Measurements from ENCODE around the gene GSN.

GSN gene

DNA sequence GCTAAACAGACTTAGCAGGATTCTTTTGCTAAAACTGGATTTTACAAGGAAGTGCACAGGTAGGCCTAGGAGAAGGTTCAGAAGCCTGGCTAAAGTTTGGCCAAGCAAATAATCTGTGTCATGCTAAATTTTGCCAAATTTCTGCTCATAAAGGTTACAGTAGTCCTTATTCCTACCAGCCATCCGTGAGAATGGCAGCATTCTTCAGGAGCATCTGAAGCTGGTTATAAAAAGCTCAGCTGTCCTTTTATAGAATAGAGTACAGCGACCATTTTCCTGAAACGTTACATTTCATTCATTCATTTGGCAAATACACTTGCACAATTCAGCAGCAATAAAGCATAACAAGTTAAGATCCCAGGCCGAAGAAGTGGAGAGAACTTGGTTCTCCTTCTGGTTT lies 6.9 kb downstream of the GSN start:
- no peak for DNase-seq

DNA sequence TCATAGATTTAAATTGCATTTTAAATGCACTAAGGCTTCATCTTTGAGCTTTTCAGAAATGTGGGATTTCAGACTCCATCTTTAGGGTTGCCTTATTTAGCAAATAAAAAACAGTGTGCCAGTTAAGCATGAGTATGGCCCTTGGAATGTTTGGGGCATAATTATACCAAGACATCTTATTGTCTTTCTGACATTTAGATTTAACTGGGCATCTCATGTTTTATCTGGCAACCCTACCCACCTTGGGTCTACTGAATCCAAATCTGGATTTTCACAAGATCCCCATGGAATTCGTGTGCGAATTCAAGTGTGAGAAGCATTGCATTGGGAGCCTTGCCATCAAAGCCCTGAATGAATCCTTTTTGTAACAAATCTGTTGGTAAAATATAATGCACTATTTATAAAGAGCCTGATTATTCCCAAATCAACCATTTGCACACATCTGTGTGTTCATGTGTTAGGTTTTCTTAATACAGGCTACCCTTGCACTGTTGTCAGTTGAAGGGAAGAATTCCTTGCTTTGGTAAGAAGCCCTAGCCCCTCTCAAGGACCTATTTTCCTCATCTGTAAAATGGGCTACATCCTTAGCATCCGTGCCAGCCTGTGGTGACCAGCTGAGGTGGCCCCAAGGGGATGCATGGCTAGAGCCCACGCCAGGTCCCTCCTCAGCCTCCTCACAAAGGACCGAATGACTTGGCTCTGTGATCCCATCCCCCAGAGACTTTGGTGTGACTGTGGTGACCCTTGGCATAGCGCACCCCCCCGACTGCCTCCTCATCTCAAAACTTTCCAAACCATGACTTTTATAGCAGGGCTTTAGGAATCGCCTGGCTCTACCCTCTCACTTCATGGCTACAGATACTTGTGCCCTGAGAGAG lies 8.1 kb downstream of the GSN start:
- no peak for DNase-seq

DNA sequence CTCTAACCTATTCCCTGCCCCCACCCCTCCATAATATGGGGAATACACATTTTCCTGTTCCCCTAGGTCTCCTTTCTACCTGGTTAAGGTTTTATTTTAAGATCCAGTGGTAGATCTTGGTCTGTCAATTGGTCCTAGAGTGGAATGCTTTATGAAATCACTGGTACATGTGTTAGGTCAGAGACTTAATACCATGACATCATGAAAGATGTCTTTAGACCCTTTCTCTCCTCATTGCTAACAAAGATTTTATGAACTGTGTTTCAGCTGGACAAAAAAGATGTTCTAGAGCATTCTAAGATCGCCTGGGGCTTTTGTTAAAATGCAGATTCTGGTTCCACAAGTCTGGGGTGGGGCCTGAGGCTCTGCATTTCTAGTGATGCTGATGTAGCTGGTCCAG lies 9.1 kb downstream of the GSN start:
- DNase-seq: no peak

DNA sequence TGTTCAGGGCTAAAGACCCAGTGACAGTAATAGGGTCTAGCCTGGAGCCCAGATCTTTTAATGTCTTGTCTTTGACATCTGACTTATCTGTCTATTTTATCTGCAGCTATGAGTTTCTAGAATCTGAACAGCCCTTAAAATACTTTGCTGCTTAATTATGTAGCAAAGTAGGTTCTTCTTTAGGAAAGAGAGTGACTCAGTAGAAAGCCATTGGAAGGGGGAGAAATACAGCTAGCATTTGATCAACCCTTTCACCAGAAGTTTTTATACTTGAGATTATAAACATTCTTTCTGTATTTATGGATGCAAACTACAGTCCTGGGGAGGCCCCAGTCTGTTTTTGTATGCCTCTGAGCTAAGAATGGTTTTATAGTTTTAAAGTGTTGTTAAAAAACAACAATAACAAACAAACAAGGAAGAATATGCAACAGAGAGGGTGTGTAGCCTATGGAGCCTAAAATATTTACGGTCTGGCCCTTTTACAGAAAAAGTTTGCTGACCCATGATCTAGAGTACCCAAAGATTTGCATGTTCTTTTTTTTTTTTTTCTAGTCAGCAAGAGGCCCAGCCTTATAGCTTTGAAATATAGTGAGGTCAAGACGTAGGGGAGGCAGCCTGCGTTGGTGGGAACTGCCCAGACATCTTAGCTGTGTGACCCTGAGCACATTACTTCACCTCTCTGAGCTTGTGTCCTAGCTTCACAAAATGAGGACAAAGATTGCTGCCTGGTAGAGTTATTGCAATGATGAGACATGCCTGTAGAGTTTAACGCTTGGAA lies 9.7 kb downstream of the GSN start:
- no peak for DNase-seq

DNA sequence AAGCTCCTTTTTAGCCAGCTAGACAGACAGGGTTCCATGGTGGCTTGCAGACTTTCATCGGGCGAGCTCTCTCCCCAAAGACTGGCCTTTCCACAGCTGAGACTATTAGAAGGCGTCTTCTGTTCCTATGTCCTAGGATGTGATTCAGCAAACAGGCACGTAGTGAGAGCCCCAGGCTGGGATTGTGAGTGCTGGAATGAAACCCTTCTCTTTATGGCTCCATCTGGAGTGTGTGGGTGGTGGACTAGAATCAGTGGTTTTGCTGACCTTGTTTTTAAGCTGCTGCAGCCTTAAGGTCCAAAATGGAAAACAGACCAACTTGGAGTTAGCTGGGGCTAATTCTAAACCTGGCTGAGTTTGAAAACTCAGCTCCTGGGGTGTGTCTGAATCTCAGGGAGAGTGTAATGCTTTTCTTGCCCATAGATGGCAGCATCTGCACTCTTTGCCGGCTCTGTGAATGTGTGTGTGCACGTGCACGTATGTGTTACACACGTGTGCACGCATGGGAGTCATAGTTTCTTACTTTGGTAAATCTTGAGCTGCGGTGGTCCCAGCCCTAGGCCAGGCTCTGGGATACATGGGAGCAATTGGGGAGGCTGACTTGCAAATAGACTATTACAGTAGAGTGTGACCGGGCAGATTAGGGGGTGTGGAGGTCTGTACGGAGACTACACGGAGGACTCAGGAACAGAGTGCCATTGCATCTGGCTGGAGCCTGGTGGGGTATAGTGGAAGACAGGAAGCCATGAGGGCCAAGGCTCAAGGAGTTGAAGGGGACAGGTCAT lies 10.7 kb downstream of the GSN start:
- peak; percentile 77 for DNase-seq

DNA sequence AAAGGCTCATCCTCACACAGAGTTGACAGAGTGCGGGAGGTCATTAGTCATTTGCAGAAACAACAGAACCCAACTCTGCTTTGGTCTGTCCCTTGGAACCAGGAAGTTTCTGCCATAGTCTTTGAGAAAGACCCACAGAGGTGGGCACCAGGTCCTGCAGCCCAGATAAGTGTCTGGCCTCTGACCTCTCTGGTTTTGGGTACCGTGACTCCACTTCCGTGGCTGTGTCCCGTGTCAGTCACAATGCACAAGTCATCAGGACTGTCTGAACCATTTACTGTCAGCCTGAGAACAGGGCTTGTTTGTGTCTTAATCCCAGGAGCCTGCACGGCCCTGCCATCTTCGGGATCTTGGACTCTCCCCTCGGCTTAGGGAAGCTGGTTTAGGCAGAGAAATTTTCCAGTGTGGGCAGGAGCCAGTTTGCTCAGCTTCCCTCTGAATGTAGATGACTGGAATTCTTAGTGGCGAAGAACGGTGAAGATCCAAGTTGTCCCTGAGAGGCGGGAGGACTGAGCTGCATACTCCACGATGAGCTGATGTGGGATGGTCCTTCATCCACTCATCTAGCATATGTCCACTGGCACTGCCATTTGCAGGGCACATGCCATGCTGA lies 11.9 kb downstream of the GSN start:
- DNase-seq: no peak

DNA sequence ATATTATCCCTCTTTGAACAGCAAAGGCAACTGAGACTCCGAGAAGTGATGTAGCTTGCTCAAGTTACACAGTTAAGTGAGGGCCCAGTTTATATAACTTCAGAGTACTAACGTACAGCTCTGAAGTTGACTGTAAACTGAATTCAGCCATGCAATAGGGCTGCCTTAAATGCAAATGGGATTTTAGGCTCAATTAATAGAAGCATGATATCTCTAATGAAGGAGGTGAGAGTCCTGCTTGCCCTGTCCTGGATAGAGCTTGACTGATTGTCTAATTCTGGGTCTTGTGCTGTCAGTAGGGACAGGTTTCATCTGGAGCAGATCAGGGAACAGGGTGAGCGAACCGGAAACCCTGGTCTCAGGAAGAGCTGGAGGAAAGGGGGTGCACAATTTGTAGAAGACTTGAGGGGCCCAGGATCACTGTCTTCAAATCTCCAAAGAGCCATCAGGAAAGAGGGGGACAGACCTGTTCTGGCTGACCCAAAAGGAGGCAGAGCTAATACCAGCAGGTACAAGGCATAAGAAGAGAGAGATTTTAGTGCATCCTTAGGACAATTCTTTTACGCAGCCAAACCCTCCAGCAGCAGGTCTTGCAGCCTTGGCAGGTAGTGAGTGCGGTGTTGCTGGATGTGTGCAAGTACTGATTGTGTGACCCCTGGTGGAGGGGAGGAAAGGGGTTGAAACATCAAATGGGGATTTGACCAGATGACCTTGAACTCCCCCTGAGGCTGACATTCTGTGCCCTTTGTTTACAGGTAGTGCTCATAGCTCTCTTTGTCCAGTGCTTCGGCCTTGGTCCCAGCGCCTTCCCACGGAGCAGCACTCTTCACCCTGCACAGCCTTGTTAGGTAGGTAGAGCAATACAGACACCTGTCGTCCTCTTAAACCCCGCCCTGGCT lies 13.0 kb downstream of the GSN start:
- no peak for DNase-seq

DNA sequence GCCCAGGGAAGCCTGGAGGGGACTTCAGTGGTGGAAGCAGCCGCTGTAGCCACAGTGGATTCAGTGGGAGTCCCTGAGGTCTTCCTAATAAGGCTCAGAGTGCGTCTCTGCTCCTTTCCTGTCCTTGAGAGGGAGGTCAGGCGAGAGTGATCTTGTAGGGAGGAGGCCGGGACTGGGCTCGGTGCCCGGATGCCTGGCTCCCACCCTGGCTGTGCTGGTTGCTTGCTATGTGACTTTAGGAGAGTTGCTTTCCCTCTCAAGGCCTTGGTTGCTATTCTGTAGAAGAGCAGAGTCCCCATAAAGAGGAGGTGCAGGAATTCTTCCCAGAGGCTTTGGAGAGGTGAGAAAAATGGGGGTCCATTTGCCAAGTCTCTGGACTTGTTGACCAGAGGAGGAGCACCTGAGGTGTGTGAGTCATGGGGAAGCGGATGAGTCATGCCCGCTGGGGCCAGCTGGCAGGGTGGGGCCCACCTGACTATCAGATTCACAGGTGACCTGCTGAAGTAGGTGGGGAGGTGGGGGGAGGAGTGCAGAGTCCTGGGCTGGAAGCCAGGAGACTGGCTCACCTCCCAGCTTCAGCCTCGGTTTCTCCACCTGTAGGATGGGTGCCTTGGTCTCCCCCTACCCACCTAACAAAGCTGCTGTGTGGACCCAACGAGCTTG lies 13.8 kb downstream of the GSN start:
- DNase-seq: no peak

DNA sequence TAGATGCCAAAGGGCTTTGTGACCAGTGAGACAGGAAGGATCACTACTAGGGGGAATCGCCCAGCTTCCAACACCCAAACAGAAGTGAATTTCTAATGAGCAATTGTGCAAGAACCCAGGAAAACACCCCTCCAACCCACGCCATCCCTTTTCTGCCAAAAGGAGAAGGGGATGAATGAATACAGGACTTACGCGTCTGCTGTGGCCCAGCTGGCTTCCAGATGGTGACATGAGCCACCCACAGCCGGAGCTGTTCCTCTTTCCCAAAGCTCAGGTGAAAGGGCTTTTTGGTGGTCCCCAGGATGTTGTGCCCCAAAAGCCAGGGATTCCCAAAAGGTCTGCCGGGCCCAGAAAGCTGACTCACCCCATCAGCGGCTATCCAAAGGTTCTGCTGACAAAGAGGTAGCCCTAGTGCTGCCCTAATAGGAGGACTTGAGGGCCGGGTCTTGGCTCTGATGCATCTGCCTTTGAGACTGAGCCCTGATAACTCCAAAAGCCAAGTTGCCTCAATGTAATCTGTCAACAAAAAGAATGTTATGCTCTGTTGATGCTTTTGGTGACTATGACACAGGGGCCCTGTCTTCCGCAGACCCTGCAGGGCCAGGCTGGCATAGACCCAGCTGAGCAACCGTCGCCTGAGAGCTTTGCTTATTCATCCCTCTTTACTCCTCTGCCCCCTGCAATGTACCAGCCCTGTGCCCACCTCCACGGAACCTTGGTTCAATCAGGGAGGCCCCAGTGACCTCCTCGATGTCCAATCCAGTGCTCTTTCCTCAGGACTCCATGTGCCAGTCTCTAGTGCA lies 14.5 kb downstream of the GSN start:
- DNase-seq: no peak

DNA sequence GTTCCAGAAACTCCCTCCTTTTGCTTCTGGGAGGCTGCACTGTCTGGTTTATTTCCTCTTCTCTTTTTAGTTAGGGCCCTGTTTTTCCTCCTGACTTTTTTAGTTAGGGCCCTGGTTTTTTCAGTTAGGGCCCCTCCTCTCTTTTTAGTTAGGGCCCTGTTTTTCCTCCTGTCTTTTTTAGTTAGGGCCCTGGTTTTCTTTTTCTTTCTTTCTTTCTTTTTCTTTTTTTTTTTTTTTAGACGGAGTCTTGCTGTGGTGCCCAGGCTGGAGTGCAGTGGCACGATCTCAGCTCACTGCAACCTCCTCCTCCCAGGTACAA lies 15.1 kb downstream of the GSN start:
- DNase-seq: no peak

DNA sequence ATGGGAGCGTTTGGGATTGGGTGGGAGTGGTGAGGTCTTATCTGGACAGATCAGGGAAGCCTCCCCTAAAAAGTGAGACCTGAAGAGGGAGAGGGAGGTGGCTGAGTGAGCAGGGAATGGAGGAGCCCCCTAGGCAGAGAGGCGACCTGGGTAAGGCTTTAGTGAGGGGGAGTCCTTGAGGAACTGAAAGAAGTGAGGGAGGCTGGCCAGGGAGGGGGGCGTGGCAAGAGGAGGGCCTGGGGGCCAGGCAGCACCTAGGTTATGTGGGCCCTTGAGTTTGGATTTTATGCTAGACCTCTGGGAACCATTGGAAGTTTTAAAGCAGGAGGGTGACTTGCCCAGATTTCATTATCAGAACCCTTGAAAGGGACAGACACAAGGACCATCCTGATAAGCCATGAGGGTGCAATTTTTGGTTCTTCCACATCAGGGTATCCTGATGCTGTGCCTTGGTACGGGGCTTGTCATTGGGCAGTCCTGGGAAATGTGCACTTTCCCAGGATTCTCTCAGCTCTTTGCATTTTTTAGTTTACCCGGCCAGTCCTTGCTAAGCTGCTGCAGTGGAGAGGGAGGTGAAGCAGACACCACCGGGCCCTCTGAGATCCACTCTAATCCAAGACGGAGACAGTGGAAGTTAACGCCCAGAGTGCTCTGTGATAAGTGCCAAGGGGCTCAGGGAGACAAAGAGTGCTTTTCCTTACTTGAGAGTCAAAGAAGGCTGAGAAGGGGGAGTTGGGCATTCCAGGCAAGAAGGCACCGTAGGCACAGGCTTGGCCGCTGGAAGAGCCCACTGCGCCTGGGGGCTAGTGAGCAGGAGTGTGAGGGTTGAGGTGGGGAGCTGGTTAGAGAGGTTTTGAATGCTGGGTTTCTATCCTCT lies 16.1 kb downstream of the GSN start:
- no peak for DNase-seq

DNA sequence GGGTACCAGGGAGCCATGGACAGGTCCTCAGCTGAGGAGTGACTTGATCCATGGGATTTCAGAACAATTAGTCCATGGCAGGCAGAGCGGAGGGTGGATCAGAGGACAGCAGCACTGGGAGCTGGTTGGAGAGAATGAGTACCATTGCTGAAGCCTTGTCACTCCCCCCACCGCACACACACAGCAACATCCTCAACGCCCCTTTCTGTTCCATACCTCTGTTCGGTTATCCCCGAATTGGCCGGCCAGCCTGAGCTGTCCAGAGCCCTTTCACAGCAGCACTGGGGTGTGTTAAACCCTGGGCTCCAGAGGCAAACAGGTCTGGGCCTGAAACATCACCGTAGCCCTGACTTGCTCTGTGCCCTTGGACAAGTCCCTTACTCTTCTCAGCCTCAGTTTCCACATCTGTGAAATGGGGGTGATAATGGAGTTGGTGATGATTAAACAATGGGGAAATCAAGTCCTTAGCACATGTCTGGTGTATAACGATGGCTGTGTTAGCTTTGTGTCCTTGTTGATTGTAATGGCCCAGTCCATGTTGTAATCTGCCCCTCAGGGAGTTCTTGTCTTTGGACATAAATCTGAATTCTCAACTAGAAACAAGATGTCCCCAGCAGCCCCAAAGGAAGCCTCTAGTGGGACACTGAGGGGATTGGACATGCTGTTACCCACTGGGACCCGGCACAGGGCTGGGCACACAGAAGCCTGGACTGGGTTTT lies 16.9 kb downstream of the GSN start:
- no peak for DNase-seq

DNA sequence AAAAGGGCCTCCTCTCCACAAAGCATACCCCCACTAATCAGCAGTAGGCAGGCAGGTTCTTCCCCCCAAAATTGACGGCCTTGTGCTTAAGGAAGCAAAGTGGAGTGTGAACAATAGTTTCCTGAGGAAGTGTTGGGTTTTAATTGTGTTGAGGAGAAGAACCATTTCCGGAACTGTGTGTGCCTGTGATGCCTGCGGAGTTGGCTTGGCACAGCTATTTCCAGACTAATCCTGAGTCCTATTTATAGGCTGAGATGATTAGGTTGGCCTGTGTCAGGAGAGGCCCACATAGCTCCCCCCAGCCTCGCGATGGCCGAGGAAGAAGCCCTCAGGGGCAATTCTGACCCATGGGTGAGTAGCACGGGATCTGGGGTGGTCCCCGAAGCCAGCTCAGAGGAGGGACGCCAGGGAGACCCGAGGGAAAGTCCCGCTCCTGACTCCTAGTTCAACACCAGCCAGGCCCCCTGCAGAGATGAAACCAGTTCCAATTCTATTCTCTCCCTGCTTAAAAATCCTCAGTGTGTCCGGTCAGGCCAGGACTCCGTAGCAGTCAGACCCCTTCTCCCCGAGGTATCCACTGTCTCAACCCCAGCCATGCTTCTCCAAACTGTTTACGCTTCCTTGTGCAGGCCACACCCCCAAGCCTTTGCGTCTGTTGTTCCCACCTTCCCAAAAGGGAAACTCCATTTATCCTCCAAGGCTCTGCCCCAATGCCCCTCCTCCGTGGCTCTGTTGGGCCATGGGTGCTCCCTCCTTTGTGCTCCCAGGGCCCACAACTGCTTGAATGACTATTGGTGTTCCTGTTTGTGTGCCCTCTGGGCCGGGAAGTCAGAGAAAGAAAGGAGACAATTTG lies 18.1 kb downstream of the GSN start:
- DNase-seq: no peak

DNA sequence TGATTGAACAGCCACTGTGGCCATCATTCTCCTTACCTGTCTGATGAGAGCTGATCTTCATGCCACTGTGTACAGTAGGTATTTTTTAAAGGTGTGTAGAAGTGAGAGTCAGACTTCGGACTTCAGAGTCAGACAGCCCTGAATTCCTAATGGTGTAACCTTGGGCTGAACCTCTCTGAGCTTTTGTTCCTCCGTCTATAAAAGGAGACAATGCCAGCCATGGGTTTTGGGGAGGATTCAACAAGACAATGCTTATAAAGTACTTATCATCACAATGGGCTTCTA lies 18.7 kb downstream of the GSN start:
- DNase-seq: no peak

DNA sequence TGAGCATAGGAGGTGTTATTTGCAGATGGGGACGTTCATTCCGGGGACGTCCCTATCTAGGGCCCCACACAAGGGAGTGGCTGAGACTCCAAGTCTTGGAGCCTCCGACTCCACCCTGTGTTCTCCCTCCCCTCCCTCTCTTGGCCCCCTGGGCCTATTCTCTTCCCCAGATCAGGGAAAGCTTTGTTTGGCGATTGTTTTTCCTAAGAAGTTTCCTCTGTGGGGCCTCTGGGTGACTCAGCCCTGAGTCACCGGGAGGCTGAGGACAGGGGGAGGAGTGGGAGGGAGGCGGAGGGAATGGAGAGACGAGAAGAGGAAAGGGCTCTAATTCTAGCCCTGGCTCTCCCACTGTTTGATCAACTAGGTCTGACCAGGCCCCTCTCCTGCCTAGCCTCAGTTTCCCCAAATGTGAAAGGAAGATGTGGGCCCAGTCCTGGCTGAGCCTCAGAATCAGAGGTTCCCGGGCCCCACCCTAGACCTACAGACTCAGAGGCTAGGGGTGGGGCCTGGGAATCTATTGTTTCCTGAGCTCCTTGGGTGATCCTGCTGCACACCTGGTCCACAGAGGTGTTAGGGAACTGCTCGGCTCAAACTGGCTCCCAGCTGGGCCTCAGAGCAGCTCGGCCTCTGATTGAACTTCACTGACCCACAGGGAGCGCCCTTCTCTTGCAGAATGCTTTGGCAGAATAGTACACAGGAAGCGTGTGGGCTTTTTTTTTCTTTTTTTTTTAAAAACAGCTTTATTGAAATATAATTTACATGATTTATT lies 19.2 kb downstream of the GSN start:
- peak; percentile 89 for DNase-seq

DNA sequence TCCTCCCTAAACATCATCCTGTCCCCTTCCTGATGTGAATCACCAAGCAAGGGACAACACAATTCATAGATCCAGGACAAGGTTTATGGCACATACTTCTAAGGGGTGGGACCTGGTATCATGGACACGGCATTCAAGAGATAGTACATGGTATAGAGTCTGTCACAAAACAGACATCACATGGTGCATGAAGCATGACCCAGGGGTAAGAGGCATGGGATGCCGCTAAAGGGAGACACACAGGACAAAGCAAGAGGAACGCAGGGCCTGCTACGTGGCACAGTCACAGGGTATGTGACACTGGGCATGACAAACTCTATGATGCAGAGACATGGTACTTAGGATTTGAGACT lies 20.7 kb downstream of the GSN start:
- no peak for DNase-seq

DNA sequence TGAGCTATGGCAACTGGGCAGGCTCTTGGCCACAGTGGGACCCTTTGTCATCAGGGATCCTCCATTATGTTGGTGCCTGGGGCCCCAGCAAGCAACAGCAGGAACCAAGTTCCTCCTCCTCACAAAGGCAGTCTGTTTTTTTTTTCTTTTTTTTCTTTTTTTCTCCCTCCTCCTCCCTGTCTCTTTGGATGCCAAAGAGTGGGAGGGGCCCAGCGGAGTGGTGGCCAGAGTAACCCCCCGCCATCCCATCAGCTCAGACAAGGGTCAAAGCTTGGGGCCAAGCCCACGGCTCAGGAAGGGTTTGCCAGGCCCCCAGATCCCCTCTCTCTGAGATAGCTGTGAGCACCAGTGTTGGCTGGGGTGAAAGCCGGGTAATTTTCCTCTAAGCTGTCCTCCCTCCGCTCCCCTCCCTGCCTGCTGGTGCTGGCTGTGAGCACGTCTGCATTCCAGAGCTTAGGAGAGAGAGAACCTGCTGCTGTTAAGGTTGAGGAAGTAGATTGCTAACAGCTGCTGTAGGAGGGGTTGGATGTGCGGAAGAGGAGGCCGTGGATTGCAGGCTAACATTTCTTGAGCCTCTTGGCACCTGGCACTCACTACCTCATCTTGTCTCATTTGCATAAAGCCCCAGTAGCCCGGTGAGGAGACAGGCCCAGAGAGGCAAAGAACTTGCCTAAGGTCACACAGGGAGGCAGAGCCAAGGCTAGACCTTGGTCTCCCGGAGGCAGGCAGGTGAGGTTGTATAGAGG lies 21.2 kb downstream of the GSN start:
- no peak for DNase-seq
